Mesendoderm (in vitro differentiated cells): ENCODE results near the gene INTS4.

ENCODE experiments used
- DNase-seq: peaks from one replicate; pipeline ENCODE4 v3.0.0; 2013
- H2AK5ac ChIP-seq: 2 replicates; pipeline ENCODE4 v1.6.1; 2013; ENCODE audit warnings: low read length, inconsistent platforms
- H2BK120ac ChIP-seq: 2 replicates; pipeline ENCODE4 v1.6.1; 2013; ENCODE audit warnings: low read depth, mild to moderate bottlenecking, low read length, moderate library complexity, mixed read lengths
- H2BK15ac ChIP-seq: replicated peaks from 2 replicates; pipeline ENCODE4 v1.6.1; 2013; ENCODE audit warnings: low read depth, mild to moderate bottlenecking, moderate library complexity
- H2BK5ac ChIP-seq: 2 replicates; pipeline ENCODE4 v1.6.1; 2013; ENCODE audit warnings: low read length, inconsistent platforms
- H3K18ac ChIP-seq: 2 replicates; pipeline ENCODE4 v1.6.1; 2013; ENCODE audit warnings: mild to moderate bottlenecking, low read length, mixed read lengths
- H3K23ac ChIP-seq: one replicate; pipeline ENCODE4 v1.6.1; 2013; ENCODE audit warnings: low read length
- H3K27ac ChIP-seq: 2 replicates; pipeline ENCODE4 v1.5.1; 2013; ENCODE audit warnings: low read depth, mild to moderate bottlenecking, inconsistent platforms, low read length, moderate library complexity
- H3K27me3 ChIP-seq: 2 replicates; pipeline ENCODE4 v1.6.1; 2013; ENCODE audit warnings: low read length, control low read depth, mild to moderate bottlenecking, inconsistent platforms; ENCODE audit not compliant: insufficient read depth, poor library complexity
- H3K36me3 ChIP-seq: 2 replicates; pipeline ENCODE4 v1.6.1; 2013; ENCODE audit warnings: low read length, inconsistent platforms; ENCODE audit not compliant: control insufficient read depth, insufficient read depth
- H3K4ac ChIP-seq: one replicate; pipeline ENCODE4 v1.6.1; 2013; ENCODE audit warnings: low read depth, mild to moderate bottlenecking, low read length, moderate library complexity
- H3K4me1 ChIP-seq: 2 replicates; pipeline ENCODE4 v1.6.1; 2013; ENCODE audit warnings: low read depth, low read length, inconsistent platforms; ENCODE audit not compliant: control insufficient read depth
- H3K4me2 ChIP-seq: 2 replicates; pipeline ENCODE4 v1.6.1; 2013; ENCODE audit warnings: low read length
- H3K4me3 ChIP-seq: 2 replicates; pipeline ENCODE4 v1.5.1; 2013; ENCODE audit warnings: mild to moderate bottlenecking, low read length
- H3K56ac ChIP-seq: one replicate; pipeline ENCODE4 v1.6.1; 2013; ENCODE audit warnings: low read length
- H3K79me1 ChIP-seq: 2 replicates; pipeline ENCODE4 v1.6.1; 2013; ENCODE audit warnings: low read length, inconsistent platforms
- H3K79me2 ChIP-seq: 2 replicates; pipeline ENCODE4 v1.6.1; 2013; ENCODE audit warnings: mild to moderate bottlenecking, low read length; ENCODE audit not compliant: control insufficient read depth, insufficient read depth
- H3K9ac ChIP-seq: 2 replicates; pipeline ENCODE4 v1.6.1; 2013; ENCODE audit warnings: low read length, inconsistent platforms
- H4K5ac ChIP-seq: one replicate; pipeline ENCODE4 v1.6.1; 2013; ENCODE audit warnings: low read length
- H4K8ac ChIP-seq: one replicate; pipeline ENCODE4 v1.6.1; 2013; ENCODE audit warnings: low read depth, mild to moderate bottlenecking, control low read depth, low read length, moderate library complexity
- WGBS: extraction: QIAGEN DNeasy Blood & Tissue Kit; methylation state at CpG from one replicate; pipeline ENCODE4 v1.1.7; 2013; ENCODE audit warnings: low lambda C conversion rate, missing lambda C conversion rate; ENCODE audit not compliant: insufficient coverage; ENCODE audit errors: extremely low coverage; 5-methylcytosine and 5-hydroxymethylcytosine counted together

The INTS4 gene

GRCh38 chr11:78039391-78039918, 45.0 kb upstream of the INTS4 start:
- H3K4me3 ChIP-seq, result no peak overlapping the region
- H2BK120ac ChIP-seq, result no peak overlapping the region
- DNase-seq, result no peak
- no peak overlapping the region for H3K27ac ChIP-seq
- H3K23ac ChIP-seq, result no peak overlapping the region
- no peaks in the 10 kb centered on the region for H3K36me3 ChIP-seq
- H2AK5ac ChIP-seq, result no peak overlapping the region
- WGBS, result no CpG with 5 or more reads among the region's 4 CpGs
- no peak overlapping the region for H2BK5ac ChIP-seq
- no peaks in the 10 kb centered on the region for H3K79me1 ChIP-seq
- H3K9ac ChIP-seq, result no peak overlapping the region
- no peak overlapping the region for H3K18ac ChIP-seq
- no peaks in the 10 kb centered on the region for H3K27me3 ChIP-seq
- H4K8ac ChIP-seq, result no peak overlapping the region
- no peak overlapping the region for H2BK15ac ChIP-seq
- H3K79me2 ChIP-seq, result no peaks in the 10 kb centered on the region
- no peak overlapping the region for H3K56ac ChIP-seq
- no peak overlapping the region for H3K4me2 ChIP-seq
- H3K4ac ChIP-seq, result no peak overlapping the region
- H3K4me1 ChIP-seq, result no peaks in the 10 kb centered on the region
- no peak overlapping the region for H4K5ac ChIP-seq

- Histone ChIP-seq H3K4ac (no peak overlapping the region), H3K56ac (no peak overlapping the region), H3K36me3 (no peaks in the 10 kb centered on the region), H3K4me2 (no peak overlapping the region), H3K79me2 (no peaks in the 10 kb centered on the region), H3K27me3 (no peaks in the 10 kb centered on the region), H2BK5ac (no peak overlapping the region), H4K5ac (no peak overlapping the region), H4K8ac (no peak overlapping the region), H3K4me3 (no peak overlapping the region), H3K27ac (no peak overlapping the region), H3K18ac (no peak overlapping the region), H2BK120ac (no peak overlapping the region), H3K9ac (no peak overlapping the region), H3K23ac (no peak overlapping the region), H3K79me1 (no peaks in the 10 kb centered on the region), H2BK15ac (no peak overlapping the region), H3K4me1 (no peaks in the 10 kb centered on the region), H2AK5ac (no peak overlapping the region)
- DNase-seq, result no peak
- WGBS, result no CpG with 5 or more reads among the region's 8 CpGs
Measured at GRCh38 chr11:78038697-78039313, 44.3 kb upstream of the INTS4 start.

DNA sequence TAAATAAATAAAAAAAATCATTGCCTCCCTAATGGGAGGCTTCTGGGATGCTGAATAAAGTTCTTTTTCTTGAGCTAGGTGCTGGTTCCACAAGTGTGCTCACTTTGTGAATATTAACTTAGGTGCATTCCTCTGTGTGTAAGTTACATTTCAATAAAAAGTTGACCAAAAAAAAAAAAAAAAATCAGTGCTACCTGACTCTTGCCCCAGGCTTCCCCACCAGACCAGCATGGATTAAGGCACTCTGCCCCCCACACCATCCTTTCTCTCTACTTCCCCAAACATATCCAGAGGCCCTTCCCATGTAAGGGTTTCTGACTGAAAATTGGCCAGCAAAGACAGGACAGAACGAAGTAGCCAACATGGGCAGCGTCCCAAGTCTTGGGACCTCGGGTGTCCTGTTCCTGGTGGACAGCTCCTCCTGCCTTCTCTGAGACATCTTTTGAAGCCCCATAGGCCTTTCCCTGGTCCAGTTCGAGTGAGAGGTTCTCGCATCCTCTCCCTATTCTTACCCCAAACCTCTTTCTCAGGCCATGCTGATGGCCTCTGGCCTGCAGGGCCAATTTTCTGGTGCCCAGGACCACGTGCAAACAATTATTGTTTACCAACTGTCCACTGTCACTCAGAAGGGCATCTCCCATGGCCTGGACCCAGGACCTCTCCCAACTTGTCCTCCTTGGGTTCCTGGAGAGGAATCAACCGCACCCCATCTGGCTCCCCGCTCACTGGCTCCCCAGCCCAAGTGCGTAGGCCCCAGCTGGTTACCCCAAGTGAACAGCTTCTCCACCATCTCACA, 43.6 kb upstream of the INTS4 start:
- Histone ChIP-seq H3K18ac (no peak overlapping the region), H3K27me3 (no peaks in the 10 kb centered on the region), H3K4me3 (no peak overlapping the region), H2BK15ac (no peak overlapping the region), H3K79me1 (no peaks in the 10 kb centered on the region), H3K56ac (no peak overlapping the region), H2AK5ac (no peak overlapping the region), H2BK120ac (no peak overlapping the region), H2BK5ac (no peak overlapping the region), H3K23ac (no peak overlapping the region), H3K27ac (no peak overlapping the region), H4K5ac (no peak overlapping the region), H3K4ac (no peak overlapping the region), H3K4me2 (no peak overlapping the region), H3K4me1 (no peaks in the 10 kb centered on the region), H4K8ac (no peak overlapping the region), H3K36me3 (no peaks in the 10 kb centered on the region), H3K9ac (no peak overlapping the region), H3K79me2 (no peaks in the 10 kb centered on the region)
- DNase-seq, result no peak
- no CpG with 5 or more reads among the region's 9 CpGs for WGBS

- no peaks in the 10 kb centered on the region for H3K36me3 ChIP-seq
- H3K23ac ChIP-seq, result no peak overlapping the region
- no peak overlapping the region for H3K56ac ChIP-seq
- H3K18ac ChIP-seq, result no peak overlapping the region
- H3K27ac ChIP-seq, result no peak overlapping the region
- H2AK5ac ChIP-seq, result no peak overlapping the region
- H3K4me3 ChIP-seq, result no peak overlapping the region
- no CpG with 5 or more reads among the region's 3 CpGs for WGBS
- no peak overlapping the region for H4K8ac ChIP-seq
- H2BK120ac ChIP-seq, result no peak overlapping the region
- no peak overlapping the region for H3K4me2 ChIP-seq
- H3K4ac ChIP-seq, result no peak overlapping the region
- H4K5ac ChIP-seq, result no peak overlapping the region
- H3K27me3 ChIP-seq, result no peaks in the 10 kb centered on the region
- H2BK5ac ChIP-seq, result no peak overlapping the region
- no peaks in the 10 kb centered on the region for H3K79me1 ChIP-seq
- no peaks in the 10 kb centered on the region for H3K79me2 ChIP-seq
- no peaks in the 10 kb centered on the region for H3K4me1 ChIP-seq
- no peak overlapping the region for H2BK15ac ChIP-seq
- H3K9ac ChIP-seq, result no peak overlapping the region
- DNase-seq, result no peak
Measured at GRCh38 chr11:78037056-78037455, 42.6 kb upstream of the INTS4 start.

DNA sequence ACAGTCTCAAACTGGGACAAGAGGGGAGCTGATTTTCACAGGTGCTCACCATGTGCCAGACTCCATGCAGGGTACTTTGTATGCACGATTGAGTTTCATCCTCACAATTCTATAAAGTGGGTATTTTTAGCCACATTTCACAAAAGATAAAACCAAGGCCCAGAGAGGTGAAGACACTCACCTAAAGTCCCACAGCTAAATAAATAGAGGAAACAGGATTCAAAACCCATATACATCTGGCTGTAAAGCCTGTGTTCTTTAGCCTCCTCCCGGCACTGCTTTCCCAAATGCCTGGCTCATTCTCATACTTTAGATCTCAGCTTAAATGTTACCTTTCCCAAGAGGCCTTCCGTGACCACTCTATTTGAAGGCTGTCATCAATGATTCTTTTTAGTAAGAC, 41.8 kb upstream of the INTS4 start:
- Histone ChIP-seq H3K56ac (peak overlapping the region; percentile 15), H3K18ac (no peak overlapping the region), H2BK5ac (no peak overlapping the region), H3K4me2 (no peak overlapping the region), H3K79me2 (no peaks in the 10 kb centered on the region), H2BK15ac (no peak overlapping the region), H4K5ac (no peak overlapping the region), H3K9ac (no peak overlapping the region), H3K27me3 (no peaks in the 10 kb centered on the region), H4K8ac (no peak overlapping the region), H3K36me3 (no peaks in the 10 kb centered on the region), H3K79me1 (no peaks in the 10 kb centered on the region), H3K4me3 (no peak overlapping the region), H3K23ac (no peak overlapping the region), H2AK5ac (no peak overlapping the region), H3K4me1 (no peaks in the 10 kb centered on the region), H3K4ac (no peak overlapping the region), H2BK120ac (no peak overlapping the region), H3K27ac (no peak overlapping the region)
- no peak for DNase-seq
- WGBS, result no CpG with 5 or more reads among the region's 3 CpGs
